Stimulated activated CD8-positive, alpha-beta memory T cell treated with anti-CD3 and anti-CD28 coated beads, Interleukin-15, amount 100 ng/mL, for 4 hours (primary cell): Measurements from ENCODE around the gene MSH3.
"Not testable (repeated sequence)": the region's sequence is repeated elsewhere in the genome, so short reads cannot be mapped to it uniquely, and the experiment has no call there.

Experiments
- DNase-seq, 2 donors: peaks; one replicate each; pipeline ENCODE4 v3.0.0-alpha.2; 2020; ENCODE audit warnings: low read depth in 2 of 2

Gene MSH3

DNA sequence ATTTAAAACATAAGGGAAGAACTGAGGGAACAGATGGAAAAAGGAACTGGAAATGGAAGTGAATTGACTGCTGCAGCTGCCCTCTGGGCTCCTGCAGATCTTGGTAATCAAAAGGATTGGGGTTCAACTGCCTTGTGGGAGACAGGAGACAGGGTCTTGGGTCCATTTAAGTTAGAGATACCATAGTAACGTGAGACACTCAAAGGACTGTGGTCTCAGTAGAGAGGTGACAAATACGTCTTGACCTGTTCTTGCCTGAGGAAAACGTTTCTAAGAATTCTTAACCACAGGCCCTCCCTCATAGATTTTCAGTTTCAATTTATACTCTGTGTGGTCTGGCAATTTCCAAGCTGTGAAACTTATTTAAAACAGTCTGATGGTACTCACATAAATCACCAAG is 101.2 kb downstream of the MSH3 start:
- DNase-seq: no peak

DNA sequence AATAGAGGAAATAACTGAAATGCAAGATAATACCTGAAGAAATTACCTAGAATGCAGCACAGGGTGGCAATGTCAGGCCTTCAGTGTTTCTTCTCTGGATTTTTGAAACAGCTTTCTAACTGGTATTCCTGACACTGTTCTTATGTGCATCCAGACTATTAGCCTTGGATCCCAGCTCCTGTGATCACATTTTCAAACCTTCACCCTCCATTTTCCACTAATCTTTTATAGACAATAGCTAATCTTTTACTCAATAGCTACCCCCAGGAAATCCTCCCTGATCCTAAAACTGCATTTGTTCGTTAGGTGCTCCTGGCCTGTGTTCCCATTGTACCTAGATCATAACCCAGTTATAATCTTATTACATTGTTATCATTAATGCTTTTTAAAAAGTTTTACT is 101.8 kb downstream of the MSH3 start:
- no peak for DNase-seq

GRCh38 chr5:80757290-80757689 is 102.8 kb downstream of the MSH3 start:
- DNase-seq: no peak

GRCh38 chr5:80759866-80760577 is 105.6 kb downstream of the MSH3 start:
- no peak for DNase-seq

DNA sequence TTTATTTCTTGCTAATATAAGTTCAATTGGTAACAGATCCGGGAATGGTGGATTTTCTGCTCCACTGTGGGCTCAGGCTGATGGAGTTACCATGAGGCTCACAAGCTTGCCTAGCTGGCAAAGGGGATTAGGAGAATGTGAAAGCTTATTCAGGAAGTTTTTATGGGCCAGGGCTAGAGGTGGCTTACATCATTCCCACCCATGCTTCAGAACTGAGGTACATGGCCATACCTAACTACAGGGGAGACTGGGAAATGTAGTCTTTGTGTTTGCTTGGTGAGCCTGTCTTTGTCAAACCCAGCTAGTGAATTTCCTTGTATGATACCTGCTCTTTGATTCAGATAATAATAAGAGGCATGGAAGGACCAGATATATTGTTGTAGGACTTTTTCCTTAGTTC is 106.2 kb downstream of the MSH3 start:
- no peak for DNase-seq

- no peak for DNase-seq
Measured at GRCh38 chr5:80761176-80761575, 106.7 kb downstream of the MSH3 start.

GRCh38 chr5:80761966-80762365 is 107.5 kb downstream of the MSH3 start:
- no peak for DNase-seq

DNA sequence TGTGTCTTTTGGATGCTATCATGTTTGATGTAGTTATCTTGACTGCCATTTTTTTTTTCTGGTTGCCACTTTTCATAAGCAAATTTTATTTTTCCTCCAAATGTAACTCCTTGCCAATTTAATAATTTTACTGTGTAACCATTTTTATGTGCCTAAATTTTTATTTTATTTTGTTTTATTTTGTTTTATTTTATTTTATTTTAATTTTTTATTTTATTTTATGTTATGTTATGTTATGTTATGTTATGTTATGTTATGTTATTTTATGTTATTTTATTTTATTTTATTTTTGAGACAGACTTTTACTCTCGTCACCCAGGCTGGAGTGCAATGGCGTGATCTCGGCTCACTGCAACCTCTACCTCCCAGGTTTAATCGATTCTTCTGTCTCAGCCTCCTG is 108.1 kb downstream of the MSH3 start:
- DNase-seq: no peak

DNA sequence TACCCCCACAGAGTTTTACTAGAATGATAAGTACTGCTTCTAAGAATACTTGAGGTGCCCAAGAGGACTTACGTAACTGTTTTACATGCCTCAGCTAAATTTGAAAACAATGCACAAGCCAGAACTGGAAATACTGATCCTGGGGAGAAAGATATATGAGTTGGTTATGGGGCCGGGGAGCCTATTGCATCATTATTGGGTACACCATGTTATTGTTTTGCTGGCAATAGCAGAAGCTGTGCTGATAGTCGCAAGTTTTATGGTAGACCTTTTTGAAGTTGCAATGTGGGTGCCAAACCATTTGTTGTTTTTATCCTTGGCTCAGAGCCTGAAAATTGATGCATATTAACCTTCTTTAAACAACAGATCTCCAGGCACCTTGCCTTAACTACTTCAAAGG is 108.8 kb downstream of the MSH3 start:
- no peak for DNase-seq

- DNase-seq: no peak
Measured at GRCh38 chr5:80763873-80764647, 109.6 kb downstream of the MSH3 start.

DNA sequence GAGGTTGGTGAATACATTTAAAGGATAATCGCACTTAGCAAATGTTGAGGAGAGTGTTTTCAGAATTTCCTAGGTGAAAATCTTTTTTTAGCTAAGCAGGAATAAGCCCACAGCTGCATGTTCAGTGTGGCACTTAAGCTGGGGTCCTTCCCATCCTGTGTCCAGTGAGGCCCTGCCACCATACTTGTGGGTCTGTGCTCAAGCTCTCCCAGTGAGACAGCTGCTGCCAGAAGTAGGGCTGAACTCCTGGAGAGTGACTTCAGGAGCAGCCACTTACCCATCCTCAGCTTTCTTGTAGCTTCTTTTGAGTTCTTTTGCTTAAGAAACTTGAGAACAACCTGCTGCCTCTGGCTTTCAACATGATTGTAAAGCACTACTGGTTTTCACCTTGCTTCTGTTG is 110.3 kb downstream of the MSH3 start:
- no peak for DNase-seq

DNA sequence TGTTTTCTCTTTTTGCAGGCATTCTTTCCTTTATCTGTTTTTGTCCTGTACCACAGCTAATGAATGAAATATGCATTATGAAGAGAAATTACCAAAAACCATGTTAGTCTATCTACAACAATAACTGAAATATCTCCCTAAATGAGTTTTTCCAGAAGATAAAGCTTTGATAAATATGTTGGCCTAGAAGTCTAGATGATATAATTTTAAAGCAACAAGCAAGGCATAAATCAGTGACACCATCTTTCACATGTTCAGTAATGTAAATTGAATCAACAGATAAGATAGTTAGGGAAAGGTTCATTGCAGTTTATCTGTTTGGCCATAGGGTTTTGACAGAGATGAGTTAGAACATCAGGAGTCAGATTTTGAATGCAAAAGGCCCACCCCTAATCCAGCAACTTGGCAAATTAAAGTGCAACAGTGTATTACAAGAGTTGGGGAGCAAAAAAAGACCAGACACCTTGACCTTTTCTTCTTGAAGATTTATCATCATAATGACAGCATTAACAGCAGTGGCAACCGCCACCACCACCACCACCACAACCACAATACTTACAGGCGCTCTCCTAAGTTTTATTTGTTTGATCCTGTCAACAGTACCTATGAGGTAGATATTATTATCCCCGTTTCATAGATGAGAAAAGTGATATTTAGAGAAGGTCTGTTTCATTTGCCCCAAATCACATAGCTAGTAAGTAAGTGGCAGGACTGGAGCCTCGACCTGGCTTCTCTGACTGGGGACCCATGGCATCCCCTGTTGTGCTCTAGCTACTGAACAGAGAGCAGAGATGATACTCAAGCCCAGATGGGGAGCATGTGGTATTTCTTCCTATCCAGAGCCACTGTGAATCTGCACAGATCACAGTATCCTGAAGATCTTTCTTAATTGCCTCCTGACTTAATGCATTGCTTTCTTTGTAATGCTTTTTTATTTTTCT is 123.2 kb downstream of the MSH3 start:
- no peak for DNase-seq

- DNase-seq: no peak
Measured at GRCh38 chr5:80780024-80780423, 125.6 kb downstream of the MSH3 start.

GRCh38 chr5:80780761-80781285 is 126.4 kb downstream of the MSH3 start:
- DNase-seq: no peak

GRCh38 chr5:80781356-80781755 is 126.9 kb downstream of the MSH3 start:
- no peak for DNase-seq

DNA sequence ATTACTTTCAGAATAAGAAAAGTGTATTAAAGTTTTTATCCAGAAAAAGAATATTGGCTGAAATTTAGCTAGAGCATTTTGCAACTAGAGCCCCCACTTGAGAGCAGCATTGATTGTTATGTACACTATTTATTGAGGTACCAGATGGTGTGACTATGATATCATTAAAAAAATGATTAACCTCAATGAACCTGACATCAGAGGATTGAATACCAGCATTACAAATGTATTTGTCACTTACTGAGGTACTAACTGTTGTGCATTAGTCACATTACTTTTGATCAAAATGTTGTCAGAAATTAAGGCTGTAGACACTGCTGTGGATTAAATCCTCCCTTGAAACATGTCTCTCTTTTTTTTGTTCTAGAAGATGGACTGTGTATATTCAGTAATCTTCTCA is 128.2 kb downstream of the MSH3 start:
- DNase-seq: no peak

GRCh38 chr5:80783751-80784150 is 129.3 kb downstream of the MSH3 start:
- DNase-seq: not testable (repeated sequence)

DNA sequence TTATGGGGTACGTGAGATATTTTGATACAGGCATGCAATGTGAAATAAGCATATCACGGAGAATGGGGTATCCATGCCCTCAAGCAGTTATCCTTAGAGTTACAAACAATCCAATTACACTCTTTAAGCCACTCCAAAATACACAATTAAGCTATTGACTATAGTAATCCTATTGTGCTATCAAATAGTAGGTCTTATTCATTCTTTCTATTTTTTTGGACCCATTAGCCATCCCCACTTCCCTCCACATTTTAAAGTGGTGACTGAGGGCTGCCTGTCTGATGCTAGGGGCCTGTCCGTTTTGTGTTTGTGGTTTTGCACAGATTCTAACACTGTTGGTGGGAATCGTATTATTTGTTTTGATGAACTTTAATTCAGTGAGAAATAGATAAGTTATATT is 130.0 kb downstream of the MSH3 start:
- no peak for DNase-seq

DNA sequence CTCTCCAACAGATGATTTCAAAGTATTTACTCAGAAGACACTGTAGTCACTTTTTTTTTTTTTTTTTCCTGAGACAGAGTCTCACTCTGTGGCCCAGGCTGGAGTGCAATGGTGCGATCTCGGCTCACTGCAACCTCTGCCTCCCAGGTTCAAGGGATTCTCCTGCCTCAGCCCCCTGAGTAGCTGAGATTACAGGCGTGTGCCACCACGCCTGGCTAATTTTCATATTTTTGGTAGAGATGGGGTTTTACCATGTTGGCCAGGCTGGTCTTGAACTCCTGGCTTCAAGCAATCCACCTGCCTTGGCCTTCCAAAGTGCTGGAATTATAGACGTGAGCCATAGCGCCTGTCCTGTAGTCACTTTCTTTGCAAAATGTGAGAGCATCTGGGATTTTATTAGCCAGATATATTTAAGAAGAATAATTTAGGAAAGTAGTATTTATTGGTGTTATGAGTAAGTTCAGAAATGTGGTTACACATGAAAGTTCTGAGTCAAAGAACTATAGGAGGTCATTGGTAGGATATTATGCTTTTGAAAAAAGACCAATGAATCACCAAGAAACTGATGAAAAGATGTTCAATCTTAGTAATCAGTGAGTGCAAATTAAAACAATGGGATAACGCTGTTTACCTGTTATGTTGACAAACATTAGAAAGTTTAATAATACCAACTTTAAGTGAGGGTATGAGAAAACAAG is 135.0 kb downstream of the MSH3 start:
- DNase-seq: not testable (repeated sequence)

- DNase-seq: no peak
Measured at GRCh38 chr5:80790698-80791097, 136.2 kb downstream of the MSH3 start.

- no peak for DNase-seq
Measured at GRCh38 chr5:80793354-80793753, 138.9 kb downstream of the MSH3 start.
